HAP-1 (cell line): ENCODE measurements around the gene CNOT11.

Experiments used
- DNase-seq, 2 experiments: peaks; one replicate each; pipeline ENCODE4 v3.0.0-alpha.2; 2016 to 2020; ENCODE audit warnings: low spot score in 2 of 2
- H3K27me3 ChIP-seq: fragments of 250-450 bp; sonication (Bioruptor Pico); 2 replicates; pipeline ENCODE4 v1.5.1; 2020; ENCODE audit warnings: low read depth, mild to moderate bottlenecking, moderate library complexity
- H3K36me3 ChIP-seq: fragments of 250-450 bp; sonication (Bioruptor Pico); replicated peaks from 2 replicates; pipeline ENCODE4 v1.5.1; 2020; ENCODE audit warnings: mild to moderate bottlenecking
- H3K4me1 ChIP-seq: fragments of 250-450 bp; sonication (Bioruptor Pico); 2 replicates; pipeline ENCODE4 v1.5.1; 2020; ENCODE audit warnings: mild to moderate bottlenecking
- H3K4me3 ChIP-seq: fragments of 250-450 bp; sonication (Bioruptor Pico); 2 replicates; pipeline ENCODE4 v1.5.1; 2020; ENCODE audit warnings: mild to moderate bottlenecking, moderate library complexity
- H3K9me3 ChIP-seq: fragments of 250-450 bp; sonication (Bioruptor Pico); 2 replicates; pipeline ENCODE4 v1.5.1; 2020; ENCODE audit warnings: mild to moderate bottlenecking, moderate library complexity
- in situ Hi-C: fragments of 300-500 bp; cut with MboI; formaldehyde crosslinking; loops from 3 replicates; pipeline ENCODE4 v1.14.3; 2020; ENCODE audit warnings: low sequenced_read_pairs, inconsistent platforms, mixed read lengths

CNOT11 gene

DNA sequence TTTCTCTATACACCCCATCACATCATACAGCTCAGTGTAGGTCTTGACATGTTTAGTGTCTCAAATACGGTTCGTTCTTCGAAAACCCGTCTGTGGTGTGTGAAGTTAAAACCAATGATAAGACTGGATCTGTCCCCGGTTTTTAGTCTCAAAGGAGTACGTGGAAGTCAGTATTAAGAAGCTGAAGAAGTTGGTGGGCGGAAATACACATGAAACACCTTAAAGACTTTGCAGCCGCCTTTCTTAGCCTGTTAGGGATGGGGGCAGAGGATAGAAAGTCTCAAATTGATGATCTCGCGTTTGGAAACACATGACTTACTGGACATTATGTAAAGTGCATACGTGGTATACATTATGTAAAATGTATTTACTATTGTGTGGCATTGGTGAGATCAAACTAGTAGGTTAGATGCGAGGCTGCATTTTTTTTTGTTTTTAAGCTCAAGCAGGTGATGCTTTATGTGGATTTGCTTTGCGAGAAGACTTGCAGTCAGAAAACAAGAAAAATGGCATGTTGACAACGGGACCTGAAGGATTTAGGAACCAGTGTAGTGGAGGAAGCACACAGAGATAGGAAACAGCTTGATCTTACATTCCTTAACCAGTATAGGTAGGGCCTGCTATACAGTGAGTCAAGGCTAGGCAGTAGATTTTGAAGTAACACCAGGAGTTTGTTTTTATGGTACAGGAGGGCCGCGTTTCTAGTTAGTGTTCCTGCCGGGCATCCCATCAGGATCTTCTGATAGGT is 1.2 kb downstream of the CNOT11 start:
- DNase-seq: no peak
- H3K36me3 ChIP-seq: peaks cover 13% of the 10 kb centered on the region
- H3K27me3 ChIP-seq: no peaks in the 10 kb centered on the region
- H3K9me3 ChIP-seq: no peaks in the 10 kb centered on the region
- in situ Hi-C loops: no loop called here
- H3K4me1 ChIP-seq: peaks cover 11% of the 10 kb centered on the region
- H3K4me3 ChIP-seq: peak overlapping the region; percentile 75

DNA sequence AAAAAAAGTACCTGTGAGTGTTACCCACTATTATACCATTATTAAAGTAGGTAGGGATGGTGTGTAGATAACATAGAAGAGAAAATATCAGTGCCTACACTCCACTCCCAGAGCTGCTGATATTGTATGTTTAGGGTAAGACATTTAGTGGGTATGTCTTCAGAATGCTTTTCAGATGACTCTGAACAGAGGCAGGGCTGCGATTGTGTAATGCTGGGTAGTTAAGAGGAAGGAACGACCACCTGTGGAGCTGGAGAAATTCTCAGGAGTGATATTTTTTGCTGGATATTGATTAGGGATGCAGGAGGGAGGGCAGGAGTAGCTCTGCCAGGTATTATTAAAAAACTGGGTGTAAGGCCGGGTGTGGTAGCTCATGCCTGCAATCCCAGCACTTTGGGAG is 2.8 kb downstream of the CNOT11 start:
- Histone ChIP-seq H3K36me3 (peaks cover 22% of the 10 kb centered on the region), H3K4me3 (no peak overlapping the region), H3K9me3 (no peaks in the 10 kb centered on the region), H3K27me3 (no peaks in the 10 kb centered on the region), H3K4me1 (peaks cover 11% of the 10 kb centered on the region)
- in situ Hi-C loops: no loop called here
- DNase-seq: no peak

- H3K9me3 ChIP-seq: no peaks in the 10 kb centered on the region
These were observed 3.6 kb downstream of the CNOT11 start for GRCh38 chr2:101256316-101256715.

GRCh38 chr2:101258804-101259203 is 6.1 kb downstream of the CNOT11 start:
- Histone ChIP-seq H3K36me3 (peaks cover 33% of the 10 kb centered on the region), H3K4me1 (peaks cover 11% of the 10 kb centered on the region), H3K9me3 (no peaks in the 10 kb centered on the region), H3K27me3 (no peaks in the 10 kb centered on the region), H3K4me3 (no peak overlapping the region)
- in situ Hi-C loops: no loop called here
- DNase-seq: no peak

More at GRCh38 chr2:101256316-101256715, 3.6 kb downstream of the CNOT11 start:
- Histone ChIP-seq H3K36me3 (peaks cover 22% of the 10 kb centered on the region), H3K27me3 (no peaks in the 10 kb centered on the region), H3K4me3 (no peak overlapping the region), H3K4me1 (peaks cover 11% of the 10 kb centered on the region)
- in situ Hi-C loops: no loop called here
- DNase-seq: no peak

GRCh38 chr2:101262142-101262541 is 9.5 kb downstream of the CNOT11 start:
- Histone ChIP-seq H3K36me3 (peaks cover 55% of the 10 kb centered on the region), H3K27me3 (no peaks in the 10 kb centered on the region), H3K4me1 (no peaks in the 10 kb centered on the region), H3K9me3 (no peaks in the 10 kb centered on the region), H3K4me3 (no peak overlapping the region)
- in situ Hi-C loops: no loop called here
- DNase-seq: no peak

DNA sequence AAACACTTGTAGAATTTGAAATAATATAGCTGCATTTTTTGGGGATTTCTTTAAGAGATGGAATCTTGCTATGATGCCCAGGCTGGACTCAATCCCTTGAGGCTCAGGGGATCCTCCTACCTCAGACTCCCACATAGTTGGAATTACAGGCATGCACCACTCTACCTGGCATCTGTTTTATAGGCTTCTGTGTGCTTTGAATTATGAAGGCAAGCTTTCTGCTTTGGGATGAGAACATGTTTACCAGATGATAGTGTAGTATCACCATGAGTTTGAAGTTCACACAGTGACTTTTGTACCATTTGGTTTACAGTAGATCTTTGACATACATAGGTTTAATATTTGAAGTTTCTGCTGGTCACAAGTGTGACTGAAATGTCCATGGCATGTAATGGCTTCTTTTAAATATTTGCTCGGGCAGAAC is 10.7 kb downstream of the CNOT11 start:
- in situ Hi-C loops: no loop called here
- H3K36me3 ChIP-seq: peaks cover 60% of the 10 kb centered on the region
- H3K4me3 ChIP-seq: no peak overlapping the region
- H3K9me3 ChIP-seq: no peaks in the 10 kb centered on the region
- no peak for DNase-seq
- no peaks in the 10 kb centered on the region for H3K27me3 ChIP-seq
- H3K4me1 ChIP-seq: no peaks in the 10 kb centered on the region

GRCh38 chr2:101264360-101264939 is 11.8 kb downstream of the CNOT11 start:
- H3K9me3 ChIP-seq: no peaks in the 10 kb centered on the region
- in situ Hi-C loops: no loop called here
- no peak overlapping the region for H3K4me3 ChIP-seq
- no peaks in the 10 kb centered on the region for H3K27me3 ChIP-seq
- no peak for DNase-seq
- H3K4me1 ChIP-seq: no peaks in the 10 kb centered on the region
- H3K36me3 ChIP-seq: peaks cover 63% of the 10 kb centered on the region

DNA sequence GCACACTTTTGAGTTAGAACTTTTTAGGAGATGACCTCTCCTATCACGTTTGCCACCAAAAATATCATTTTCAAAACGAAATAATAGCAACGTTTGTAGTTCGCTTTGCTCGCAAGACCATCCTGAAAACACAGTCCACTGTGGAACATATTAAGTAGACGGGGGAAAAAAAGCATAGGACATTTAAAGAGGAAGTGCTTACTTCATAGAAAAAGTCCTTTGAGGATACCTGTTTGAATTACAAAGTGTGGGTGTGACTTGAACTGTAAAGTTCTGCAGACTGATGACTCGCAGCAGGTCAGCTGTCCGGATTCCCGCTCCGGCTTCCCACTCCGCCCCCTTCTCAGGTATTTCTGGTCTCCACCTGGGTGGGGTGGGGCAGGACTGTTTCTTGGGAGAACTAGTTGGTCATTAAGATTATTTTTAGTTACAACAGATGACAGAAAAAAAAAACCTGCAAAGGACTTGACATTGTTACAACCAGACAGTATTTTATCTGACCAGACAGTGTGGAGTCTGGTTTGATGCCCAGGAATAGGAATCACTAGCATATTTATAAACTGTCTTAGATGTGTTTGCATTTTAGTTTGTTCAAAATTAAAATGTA is 13.3 kb downstream of the CNOT11 start:
- Histone ChIP-seq H3K9me3 (no peaks in the 10 kb centered on the region), H3K36me3 (peaks cover 75% of the 10 kb centered on the region), H3K4me3 (no peak overlapping the region), H3K4me1 (no peaks in the 10 kb centered on the region), H3K27me3 (no peaks in the 10 kb centered on the region)
- no peak for DNase-seq
- in situ Hi-C loops: no loop called here

GRCh38 chr2:101267671-101268656 is 15.3 kb downstream of the CNOT11 start:
- Histone ChIP-seq H3K4me3 (no peak overlapping the region), H3K27me3 (no peaks in the 10 kb centered on the region), H3K36me3 (peaks cover 84% of the 10 kb centered on the region), H3K9me3 (no peaks in the 10 kb centered on the region), H3K4me1 (no peaks in the 10 kb centered on the region)
- in situ Hi-C loops: no loop called here
- no peak for DNase-seq

DNA sequence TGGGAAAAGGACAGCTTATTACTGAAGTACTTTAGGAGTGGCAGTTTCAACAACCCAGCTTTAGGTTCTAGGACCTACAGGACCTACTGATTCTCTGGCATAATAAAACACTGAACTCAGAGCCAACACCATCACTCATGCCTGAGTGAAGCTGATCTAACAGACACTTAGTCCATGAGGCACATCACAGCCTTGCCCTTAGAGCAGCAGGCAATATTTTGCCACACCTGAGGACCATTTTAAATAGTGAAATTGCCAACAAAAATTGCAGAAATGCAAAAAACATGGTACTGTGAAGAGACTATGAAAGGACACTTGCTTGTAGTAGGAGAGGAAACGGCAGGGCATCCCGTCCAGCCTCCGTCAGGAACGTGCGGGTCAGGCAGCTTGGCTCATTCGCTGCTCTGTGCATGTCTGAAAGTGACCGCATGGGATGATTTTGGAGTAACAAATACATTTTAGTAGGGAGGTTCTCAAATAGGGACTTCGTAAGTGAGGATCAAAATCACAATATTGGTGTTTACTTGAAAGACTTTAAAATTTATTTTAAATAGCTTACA is 18.1 kb downstream of the CNOT11 start:
- Histone ChIP-seq H3K36me3 (peaks cover 58% of the 10 kb centered on the region), H3K9me3 (no peaks in the 10 kb centered on the region), H3K27me3 (no peaks in the 10 kb centered on the region), H3K4me1 (no peaks in the 10 kb centered on the region), H3K4me3 (no peak overlapping the region)
- in situ Hi-C loops: no loop called here
- DNase-seq: no peak

DNA sequence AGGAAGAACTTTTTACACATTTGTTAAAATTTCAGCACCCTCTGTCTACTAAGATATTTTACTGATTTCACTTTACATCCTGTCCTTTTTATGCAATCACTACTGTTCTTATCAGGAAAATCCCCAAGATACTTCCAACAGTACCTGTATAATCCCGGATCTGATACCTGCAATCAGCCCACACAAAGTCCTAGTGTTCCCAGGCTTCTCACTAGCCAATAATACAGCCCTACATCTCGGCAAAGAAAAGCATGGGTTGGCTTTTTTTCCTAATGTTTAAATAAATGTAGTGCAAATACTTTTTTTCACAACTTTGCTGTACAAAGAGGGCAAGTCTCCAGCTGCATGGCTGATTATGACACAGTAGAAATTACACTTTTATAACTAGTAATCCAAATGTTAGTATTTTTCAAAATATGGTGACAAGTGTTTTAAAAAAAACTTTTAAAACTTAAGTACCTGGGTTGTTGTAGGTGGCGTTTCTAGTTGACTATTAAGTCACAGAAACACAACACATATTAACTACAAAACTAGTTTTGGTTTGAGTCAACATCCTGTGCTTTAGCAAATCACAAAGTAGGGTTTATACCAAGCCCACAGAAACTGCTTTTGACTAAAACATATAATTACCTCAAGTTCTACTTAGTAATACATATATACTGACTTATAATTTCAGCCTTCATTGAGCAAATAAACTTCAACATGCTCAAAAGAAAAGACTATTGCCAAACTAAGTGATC is 19.5 kb downstream of the CNOT11 start:
- in situ Hi-C loops: no loop called here

DNA sequence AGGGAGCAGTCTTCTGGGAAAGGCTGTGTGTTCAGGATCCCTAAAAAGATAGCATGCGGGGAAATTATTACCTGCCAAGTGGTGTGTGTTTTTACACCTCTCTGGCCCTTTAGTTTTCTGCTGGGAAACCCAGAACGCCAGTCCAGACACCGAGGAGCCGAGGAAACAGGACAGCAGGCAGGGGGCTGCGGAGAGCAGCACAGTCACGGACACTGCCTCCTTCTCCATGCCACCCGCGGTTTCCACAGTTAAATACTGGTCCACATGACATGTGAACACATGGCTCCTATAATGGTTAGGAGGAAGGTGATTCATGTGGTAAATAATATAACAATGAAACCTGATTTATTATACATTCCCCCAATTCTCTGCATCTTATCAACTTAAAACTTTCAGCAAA is 20.4 kb downstream of the CNOT11 start:
- H3K36me3 ChIP-seq: peaks cover 60% of the 10 kb centered on the region
- in situ Hi-C loops: no loop called here
- H3K4me1 ChIP-seq: no peaks in the 10 kb centered on the region
- no peaks in the 10 kb centered on the region for H3K9me3 ChIP-seq
- no peak overlapping the region for H3K4me3 ChIP-seq
- H3K27me3 ChIP-seq: no peaks in the 10 kb centered on the region
- DNase-seq: no peak

More for the DNA sequence above, 19.5 kb downstream of the CNOT11 start:
- Histone ChIP-seq H3K27me3 (no peaks in the 10 kb centered on the region), H3K4me3 (no peak overlapping the region), H3K9me3 (no peaks in the 10 kb centered on the region), H3K4me1 (no peaks in the 10 kb centered on the region), H3K36me3 (peaks cover 62% of the 10 kb centered on the region)
- no peak for DNase-seq

- DNase-seq: no peak
- H3K27me3 ChIP-seq: no peaks in the 10 kb centered on the region
- no peaks in the 10 kb centered on the region for H3K9me3 ChIP-seq
- in situ Hi-C loops: no loop called here
- H3K4me1 ChIP-seq: no peaks in the 10 kb centered on the region
- no peak overlapping the region for H3K4me3 ChIP-seq
- H3K36me3 ChIP-seq: peaks cover 60% of the 10 kb centered on the region
These were observed 21.5 kb downstream of the CNOT11 start for GRCh38 chr2:101274142-101274541.
